Measurements from ENCODE around the gene RNF103. TPM values are rescaled to one million over a fixed set of nuclear protein-coding genes. Genes with fewer than 3 reads are reported as not detected.

Gene RNF103
- total and polyA plus RNA-seq, 2 experiments from 2014 or later: 35.3 to 59.4 TPM

GRCh38 chr2:86608832-86609410 lies 14.7 kb downstream of the RNF103 start:
- H3K4me2 ChIP-seq: no peak overlapping the region
- no peak overlapping the region for H2AFZ ChIP-seq
- DNase-seq (ENCODE audit: low spot score): no peak
- H4K20me1 ChIP-seq (ENCODE audit: insufficient read depth, poor library complexity, severe bottlenecking): no peaks in the 10 kb centered on the region
- H3K27me3 ChIP-seq: no peaks in the 10 kb centered on the region
- H3K36me3 ChIP-seq (replicated peaks; ENCODE audit: insufficient read depth, low read depth): peaks cover 14% of the 10 kb centered on the region
- WGBS (ENCODE audit: low lambda C conversion rate, missing lambda C conversion rate): 97% methylated on average over 2 of the region's 2 CpGs
- H3K4me3 ChIP-seq: no peak overlapping the region
- H3K9me2 ChIP-seq (replicated peaks; ENCODE audit: insufficient read depth): no peaks in the 10 kb centered on the region
- H3K9me3 ChIP-seq (ENCODE audit: low read depth): no peaks in the 10 kb centered on the region
- no peaks in the 10 kb centered on the region for H3K79me2 ChIP-seq
- TF ChIP-seq EZH2phosphoT487 (IDR thresholded peaks at IDR 0.05; ENCODE audit: low read depth, severe bottlenecking, unreplicated experiment) (no peak), EZH2 (IDR thresholded peaks at IDR 0.05; ENCODE audit: borderline replicate concordance) (no peak), CTCF (IDR thresholded peaks at IDR 0.05; ENCODE audit: poor library complexity) (no peak)
- H3K4me1 ChIP-seq (ENCODE audit: insufficient read depth): no peaks in the 10 kb centered on the region
- H3K27ac ChIP-seq: no peak overlapping the region

DNA sequence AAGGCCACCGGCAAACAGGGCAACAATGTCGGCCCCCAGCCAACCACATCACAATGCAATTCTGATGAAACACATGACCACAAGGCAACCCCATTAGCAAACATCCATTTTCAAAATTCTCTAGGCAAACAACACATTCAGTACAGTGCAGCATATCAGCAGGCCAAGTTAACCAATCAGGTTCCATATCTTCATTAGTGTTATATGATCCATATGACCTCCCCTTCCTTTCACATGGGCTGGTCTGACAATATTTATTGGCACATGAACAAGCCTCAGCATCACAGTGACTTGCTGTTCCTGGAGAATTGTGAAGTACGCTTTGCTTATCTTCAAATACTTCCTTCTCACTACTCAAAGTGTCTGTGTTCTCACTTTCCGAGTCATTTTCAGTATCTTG lies 19.8 kb downstream of the RNF103 start:
- Histone ChIP-seq H3K79me2 (no peaks in the 10 kb centered on the region), H2AFZ (no peak overlapping the region), H3K27ac (no peak overlapping the region), H3K4me1 (ENCODE audit: insufficient read depth) (no peaks in the 10 kb centered on the region), H4K20me1 (ENCODE audit: insufficient read depth, poor library complexity, severe bottlenecking) (no peaks in the 10 kb centered on the region), H3K9me2 (replicated peaks; ENCODE audit: insufficient read depth) (no peaks in the 10 kb centered on the region), H3K9me3 (ENCODE audit: low read depth) (no peaks in the 10 kb centered on the region), H3K36me3 (replicated peaks; ENCODE audit: insufficient read depth, low read depth) (peaks cover 14% of the 10 kb centered on the region), H3K27me3 (no peaks in the 10 kb centered on the region), H3K4me2 (no peak overlapping the region), H3K4me3 (no peak overlapping the region)
- DNase-seq (ENCODE audit: low spot score): no peak
- TF ChIP-seq CTCF (IDR thresholded peaks at IDR 0.05; ENCODE audit: poor library complexity) (no peak), EZH2 (IDR thresholded peaks at IDR 0.05; ENCODE audit: borderline replicate concordance) (no peak), EZH2phosphoT487 (IDR thresholded peaks at IDR 0.05; ENCODE audit: low read depth, severe bottlenecking, unreplicated experiment) (no peak)
- WGBS (ENCODE audit: low lambda C conversion rate, missing lambda C conversion rate): 98% methylated on average over 4 of the region's 4 CpGs

DNA sequence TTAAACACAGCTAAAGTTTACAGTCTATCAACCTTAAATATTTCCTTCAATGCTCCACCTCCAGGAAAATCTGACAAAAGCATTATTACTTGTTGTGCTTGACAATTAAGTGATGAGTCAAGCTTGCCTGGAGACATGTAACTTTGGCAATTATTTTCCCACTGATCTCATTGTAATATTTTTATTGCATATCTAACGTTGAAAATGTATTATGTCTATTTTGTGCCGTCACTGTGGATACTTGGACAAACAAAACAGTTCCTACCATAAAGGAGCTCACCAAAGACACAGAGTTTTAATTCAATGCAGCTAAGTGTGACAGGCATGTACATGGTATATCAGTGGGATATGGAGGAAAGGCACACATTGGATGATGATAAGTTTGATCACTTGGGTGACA lies 24.7 kb downstream of the RNF103 start:
- no peak overlapping the region for H2AFZ ChIP-seq
- no peaks in the 10 kb centered on the region for H3K4me1 ChIP-seq (ENCODE audit: insufficient read depth)
- H3K9me2 ChIP-seq (replicated peaks; ENCODE audit: insufficient read depth): no peaks in the 10 kb centered on the region
- H3K79me2 ChIP-seq: no peaks in the 10 kb centered on the region
- H3K27me3 ChIP-seq: no peaks in the 10 kb centered on the region
- TF ChIP-seq CTCF (IDR thresholded peaks at IDR 0.05; ENCODE audit: poor library complexity) (no peak), EZH2 (IDR thresholded peaks at IDR 0.05; ENCODE audit: borderline replicate concordance) (no peak), EZH2phosphoT487 (IDR thresholded peaks at IDR 0.05; ENCODE audit: low read depth, severe bottlenecking, unreplicated experiment) (no peak)
- peaks cover under 1% of the 10 kb centered on the region for H3K36me3 ChIP-seq (replicated peaks; ENCODE audit: insufficient read depth, low read depth)
- WGBS (ENCODE audit: low lambda C conversion rate, missing lambda C conversion rate): 96% methylated on average over 2 of the region's 2 CpGs
- no peaks in the 10 kb centered on the region for H3K9me3 ChIP-seq (ENCODE audit: low read depth)
- no peak overlapping the region for H3K4me2 ChIP-seq
- H4K20me1 ChIP-seq (ENCODE audit: insufficient read depth, poor library complexity, severe bottlenecking): no peaks in the 10 kb centered on the region
- H3K4me3 ChIP-seq: no peak overlapping the region
- DNase-seq (ENCODE audit: low spot score): no peak
- no peak overlapping the region for H3K27ac ChIP-seq

Data from hepatocyte (in vitro differentiated cells).